HepG2 (cell line): Measurements from ENCODE around the gene EP300. TPM values are rescaled to one million over a fixed set of nuclear protein-coding genes. Genes with fewer than 3 reads are reported as not detected.

Experiments used
- AHR ChIP-seq: IDR thresholded peaks from 2 replicates; pipeline ENCODE4 v1.6.1; 2018; ENCODE audit warnings: missing genetic modification reagents, missing compliant biosample characterization
- CHD2 ChIP-seq: IDR thresholded peaks from 2 replicates; pipeline ENCODE4 v1.6.1; 2011; ENCODE audit warnings: low read depth, low read length, improper control_type of control experiment
- HNRNPK ChIP-seq: fragments of 200-400 bp; formaldehyde crosslinking; IDR thresholded peaks from 2 replicates; pipeline ENCODE4 v1.6.1; 2018; ENCODE audit warnings: low read length, low read depth, moderate library complexity, mild to moderate bottlenecking; ENCODE audit not compliant: poor library complexity, severe bottlenecking
- MATR3 ChIP-seq: sonication (generic); formaldehyde crosslinking; IDR thresholded peaks from 2 replicates; pipeline ENCODE4 v1.4.0; 2020; ENCODE audit warnings: missing genetic modification reagents
- NFE2 ChIP-seq: sonication (generic); formaldehyde crosslinking; IDR thresholded peaks from 2 replicates; pipeline ENCODE4 v1.4.0; 2020; ENCODE audit warnings: missing genetic modification reagents
- NFKB2 ChIP-seq: sonication (generic); formaldehyde crosslinking; IDR thresholded peaks from 2 replicates; pipeline ENCODE4 v1.4.0; 2020; ENCODE audit warnings: missing genetic modification reagents, borderline replicate concordance
- NRL ChIP-seq: sonication (generic); formaldehyde crosslinking; IDR thresholded peaks from 2 replicates; pipeline ENCODE4 v1.5.0; 2020; ENCODE audit warnings: missing genetic modification reagents, mild to moderate bottlenecking, moderate library complexity, borderline replicate concordance
- SRF ChIP-seq: IDR thresholded peaks from 2 replicates; pipeline ENCODE4 v1.6.1; 2011; ENCODE audit warnings: mild to moderate bottlenecking, low read depth, low read length, moderate library complexity
- SRSF1 ChIP-seq: fragments of 200-400 bp; formaldehyde crosslinking; optimal IDR thresholded peaks from 2 replicates; pipeline ENCODE3; 2017; ENCODE audit warnings: mild to moderate bottlenecking, low read depth, low read length, moderate library complexity
- ZFP90 ChIP-seq: sonication (generic); formaldehyde crosslinking; IDR thresholded peaks from 2 replicates; pipeline ENCODE4 v1.8.0; 2022; ENCODE audit warnings: missing genetic modification reagents, mild to moderate bottlenecking, inconsistent platforms, borderline replicate concordance
- ZNF138 ChIP-seq: sonication (generic); formaldehyde crosslinking; IDR thresholded peaks from 2 replicates; pipeline ENCODE4 v1.5.0; 2020; ENCODE audit warnings: mild to moderate bottlenecking, low read depth, missing genetic modification reagents
- ZNF274 ChIP-seq: sonication (generic); formaldehyde crosslinking; IDR thresholded peaks from 2 replicates; pipeline ENCODE4 v1.5.1; 2020; ENCODE audit warnings: mild to moderate bottlenecking, missing genetic modification reagents
- ZNF530 ChIP-seq: sonication (generic); formaldehyde crosslinking; IDR thresholded peaks from 2 replicates; pipeline ENCODE4 v1.5.0; 2020; ENCODE audit warnings: low read depth, mild to moderate bottlenecking, missing genetic modification reagents
- ZNF598 ChIP-seq: sonication (generic); formaldehyde crosslinking; IDR thresholded peaks from 2 replicates; pipeline ENCODE4 v1.5.1; 2020; ENCODE audit warnings: mild to moderate bottlenecking, missing genetic modification reagents, borderline replicate concordance
- ZNF746 ChIP-seq: sonication (generic); formaldehyde crosslinking; IDR thresholded peaks from 2 replicates; pipeline ENCODE4 v1.8.0; 2022; ENCODE audit warnings: mild to moderate bottlenecking, missing genetic modification reagents
- ZNF766 ChIP-seq: sonication (generic); formaldehyde crosslinking; IDR thresholded peaks from 2 replicates; pipeline ENCODE4 v1.5.0; 2020; ENCODE audit warnings: missing genetic modification reagents, borderline replicate concordance
- ZNF850 ChIP-seq: sonication (generic); formaldehyde crosslinking; conservative IDR thresholded peaks from 2 replicates; pipeline ENCODE4 v1.9.0; 2021; ENCODE audit warnings: mild to moderate bottlenecking, missing genetic modification reagents
- ZSCAN20 ChIP-seq: sonication (generic); formaldehyde crosslinking; IDR thresholded peaks from 2 replicates; pipeline ENCODE4 v1.4.0; 2020; ENCODE audit warnings: missing genetic modification reagents, mild to moderate bottlenecking, borderline replicate concordance
- polyA plus RNA-seq, 8 experiments: library from polyadenylated mRNA; depleted of rRNA in 3 of 8; stranded (reverse) in 7 of 8; unstranded in 1 of 8; fragments of >200 nt; fragmentation: Illumina TruSeq in 4 of 8; extraction: Trizol in 4 of 8; gene quantifications; 2 replicates each; pipeline versions ENCODE4 v1.2.1 to v1.2.3, GENCODE V29; 2011 to 2016; ENCODE audit warnings: low read depth in 4 of 8, missing spikeins in 1 of 8, mixed read lengths in 1 of 8; ENCODE audit not compliant: insufficient read depth in 1 of 8
- total RNA-seq, 5 experiments: library from RNA; depleted of rRNA; stranded (reverse); fragments of >200 nt; fragmentation: Illumina TruSeq; extraction: Trizol; gene quantifications; 2 replicates each; pipeline ENCODE4 v1.2.3, GENCODE V29; 2016; ENCODE audit warnings: low read depth in 1 of 5
- TF ChIP-seq, protein P1 (sequence below): sonication (generic); formaldehyde crosslinking; IDR thresholded peaks from 2 replicates; pipeline ENCODE4 v1.8.0; 2022; ENCODE audit warnings: missing genetic modification reagents, mild to moderate bottlenecking, borderline replicate concordance
- TF ChIP-seq, protein P2 (sequence below): sonication (generic); formaldehyde crosslinking; IDR thresholded peaks from 2 replicates; pipeline ENCODE4 v1.4.0; 2020; ENCODE audit warnings: missing genetic modification reagents, mild to moderate bottlenecking, borderline replicate concordance
- TF ChIP-seq, protein P3 (sequence below): sonication (generic); formaldehyde crosslinking; IDR thresholded peaks from 2 replicates; pipeline ENCODE4 v1.8.0; 2022; ENCODE audit warnings: missing genetic modification reagents, mild to moderate bottlenecking, inconsistent platforms, borderline replicate concordance
- TF ChIP-seq, protein P4 (sequence below): sonication (generic); formaldehyde crosslinking; IDR thresholded peaks from 2 replicates; pipeline ENCODE4 v1.8.1; 2023; ENCODE audit warnings: mild to moderate bottlenecking, missing genetic modification reagents
- TF ChIP-seq, protein P5 (sequence below): sonication (generic); formaldehyde crosslinking; IDR thresholded peaks from 2 replicates; pipeline ENCODE4 v1.8.0; 2022; ENCODE audit warnings: mild to moderate bottlenecking, missing genetic modification reagents; ENCODE audit not compliant: insufficient replicate concordance

The EP300 gene
- total and polyA plus RNA-seq, 2 of the 13 experiments (the other 11 are each of a cell fraction or from before 2014, with no cell fraction given), result 13.6 to 14.9 TPM

DNA sequence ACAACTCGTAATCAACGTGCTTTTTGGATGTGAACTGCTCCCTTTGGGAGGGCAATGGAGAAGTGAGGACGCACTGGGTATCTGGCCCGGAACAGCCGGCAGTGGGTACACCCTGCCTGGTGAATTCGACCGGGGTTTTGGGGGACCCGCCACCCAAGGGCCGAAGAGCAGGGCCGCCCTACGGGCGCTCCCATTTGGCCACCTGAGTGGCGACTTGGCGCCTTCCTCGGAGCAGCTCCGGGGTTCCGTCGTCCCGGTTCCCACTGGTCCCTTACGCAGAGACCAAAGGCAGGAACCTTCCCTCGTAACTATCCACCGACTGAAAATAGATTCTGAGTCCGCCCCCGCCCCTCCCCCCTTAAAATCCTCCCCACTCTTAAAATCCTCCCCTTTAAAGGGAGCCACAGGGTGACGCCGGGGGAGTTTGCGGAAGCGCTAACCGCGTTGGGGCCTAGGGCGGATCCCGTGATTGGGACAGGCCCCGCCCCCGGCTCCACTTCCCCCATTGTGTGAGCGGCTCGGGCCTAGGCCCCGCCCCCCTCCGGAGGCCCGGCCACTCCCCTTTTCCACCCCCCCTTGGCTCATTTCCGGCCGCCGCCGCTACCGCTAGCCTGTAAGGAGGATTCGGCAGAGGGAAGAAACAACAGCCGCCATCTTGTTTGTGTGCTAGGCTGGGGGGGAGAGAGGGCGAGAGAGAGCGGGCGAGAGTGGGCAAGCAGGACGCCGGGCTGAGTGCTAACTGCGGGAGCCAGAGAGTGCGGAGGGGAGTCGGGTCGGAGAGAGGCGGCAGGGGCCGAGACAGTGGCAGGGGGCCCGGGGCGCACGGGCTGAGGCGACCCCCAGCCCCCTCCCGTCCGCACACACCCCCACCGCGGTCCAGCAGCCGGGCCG is 1.0 kb upstream of the EP300 start (continued):
- no peak for TF ChIP-seq ZNF766 (CRISPR knock-in tag)
- no peak for TF ChIP-seq NFE2 (CRISPR knock-in tag)
- TF ChIP-seq HNRNPK, result peak; percentile 52
- TF ChIP-seq, protein P1, sequence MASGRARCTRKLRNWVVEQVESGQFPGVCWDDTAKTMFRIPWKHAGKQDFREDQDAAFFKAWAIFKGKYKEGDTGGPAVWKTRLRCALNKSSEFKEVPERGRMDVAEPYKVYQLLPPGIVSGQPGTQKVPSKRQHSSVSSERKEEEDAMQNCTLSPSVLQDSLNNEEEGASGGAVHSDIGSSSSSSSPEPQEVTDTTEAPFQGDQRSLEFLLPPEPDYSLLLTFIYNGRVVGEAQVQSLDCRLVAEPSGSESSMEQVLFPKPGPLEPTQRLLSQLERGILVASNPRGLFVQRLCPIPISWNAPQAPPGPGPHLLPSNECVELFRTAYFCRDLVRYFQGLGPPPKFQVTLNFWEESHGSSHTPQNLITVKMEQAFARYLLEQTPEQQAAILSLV (CRISPR knock-in tag), result peak; percentile 39; the same call in 1 of the 2 replicates
- TF ChIP-seq ZSCAN20 (CRISPR knock-in tag), result no peak
- no peak for TF ChIP-seq ZNF138
- TF ChIP-seq SRF, result no peak
- no peak for TF ChIP-seq AHR (CRISPR knock-in tag)
- no peak for TF ChIP-seq NRL (CRISPR knock-in tag)
- no peak for TF ChIP-seq NFKB2 (CRISPR knock-in tag)
- peak; percentile 98 for TF ChIP-seq SRSF1
- no peak for TF ChIP-seq CHD2
- no peak for TF ChIP-seq MATR3 (CRISPR knock-in tag)
- TF ChIP-seq ZFP90, result no peak; the same call in 1 of the 2 replicates
- TF ChIP-seq, protein P2, sequence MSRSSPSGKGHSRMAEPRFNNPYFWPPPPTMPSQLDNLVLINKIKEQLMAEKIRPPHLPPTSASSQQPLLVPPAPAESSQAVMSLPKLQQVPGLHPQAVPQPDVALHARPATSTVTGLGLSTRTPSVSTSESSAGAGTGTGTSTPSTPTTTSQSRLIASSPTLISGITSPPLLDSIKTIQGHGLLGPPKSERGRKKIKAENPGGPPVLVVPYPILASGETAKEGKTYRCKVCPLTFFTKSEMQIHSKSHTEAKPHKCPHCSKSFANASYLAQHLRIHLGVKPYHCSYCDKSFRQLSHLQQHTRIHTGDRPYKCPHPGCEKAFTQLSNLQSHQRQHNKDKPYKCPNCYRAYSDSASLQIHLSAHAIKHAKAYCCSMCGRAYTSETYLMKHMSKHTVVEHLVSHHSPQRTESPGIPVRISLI, result no peak
- TF ChIP-seq, protein P3, sequence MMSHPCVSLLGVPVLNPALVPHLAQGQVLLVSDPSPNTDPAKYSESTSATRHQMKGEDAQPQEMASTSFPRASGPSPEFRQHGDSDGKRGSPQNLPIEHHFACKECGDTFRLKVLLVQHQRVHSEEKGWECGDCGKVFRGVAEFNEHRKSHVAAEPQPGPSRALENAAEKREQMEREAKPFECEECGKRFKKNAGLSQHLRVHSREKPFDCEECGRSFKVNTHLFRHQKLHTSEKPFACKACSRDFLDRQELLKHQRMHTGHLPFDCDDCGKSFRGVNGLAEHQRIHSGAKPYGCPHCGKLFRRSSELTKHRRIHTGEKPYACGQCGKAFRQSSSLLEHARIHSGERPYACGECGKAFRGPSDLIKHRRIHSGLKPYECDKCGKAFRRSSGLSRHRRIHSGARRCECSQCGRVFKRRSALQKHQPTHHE (CRISPR knock-in tag), result 0 out of 2 replicates have a peak, but pooled peaks have one; percentile 68
- no peak for TF ChIP-seq ZNF850 (CRISPR knock-in tag)
- TF ChIP-seq, protein P4, sequence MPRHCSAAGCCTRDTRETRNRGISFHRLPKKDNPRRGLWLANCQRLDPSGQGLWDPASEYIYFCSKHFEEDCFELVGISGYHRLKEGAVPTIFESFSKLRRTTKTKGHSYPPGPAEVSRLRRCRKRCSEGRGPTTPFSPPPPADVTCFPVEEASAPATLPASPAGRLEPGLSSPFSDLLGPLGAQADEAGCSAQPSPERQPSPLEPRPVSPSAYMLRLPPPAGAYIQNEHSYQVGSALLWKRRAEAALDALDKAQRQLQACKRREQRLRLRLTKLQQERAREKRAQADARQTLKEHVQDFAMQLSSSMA (CRISPR knock-in tag), result no peak
- peak; percentile 45; the same call in 1 of the 2 replicates for TF ChIP-seq ZNF746 (CRISPR knock-in tag)
- 0 out of 2 replicates have a peak, but pooled peaks have one; percentile 22 for TF ChIP-seq ZNF274
- TF ChIP-seq ZNF530 (CRISPR knock-in tag), result no peak
- TF ChIP-seq, protein P5, sequence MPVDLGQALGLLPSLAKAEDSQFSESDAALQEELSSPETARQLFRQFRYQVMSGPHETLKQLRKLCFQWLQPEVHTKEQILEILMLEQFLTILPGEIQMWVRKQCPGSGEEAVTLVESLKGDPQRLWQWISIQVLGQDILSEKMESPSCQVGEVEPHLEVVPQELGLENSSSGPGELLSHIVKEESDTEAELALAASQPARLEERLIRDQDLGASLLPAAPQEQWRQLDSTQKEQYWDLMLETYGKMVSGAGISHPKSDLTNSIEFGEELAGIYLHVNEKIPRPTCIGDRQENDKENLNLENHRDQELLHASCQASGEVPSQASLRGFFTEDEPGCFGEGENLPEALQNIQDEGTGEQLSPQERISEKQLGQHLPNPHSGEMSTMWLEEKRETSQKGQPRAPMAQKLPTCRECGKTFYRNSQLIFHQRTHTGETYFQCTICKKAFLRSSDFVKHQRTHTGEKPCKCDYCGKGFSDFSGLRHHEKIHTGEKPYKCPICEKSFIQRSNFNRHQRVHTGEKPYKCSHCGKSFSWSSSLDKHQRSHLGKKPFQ, result peak; percentile 78
- TF ChIP-seq ZNF598 (CRISPR knock-in tag), result no peak
